ENCODE results near the gene CCR5.

CCR5 gene

DNA sequence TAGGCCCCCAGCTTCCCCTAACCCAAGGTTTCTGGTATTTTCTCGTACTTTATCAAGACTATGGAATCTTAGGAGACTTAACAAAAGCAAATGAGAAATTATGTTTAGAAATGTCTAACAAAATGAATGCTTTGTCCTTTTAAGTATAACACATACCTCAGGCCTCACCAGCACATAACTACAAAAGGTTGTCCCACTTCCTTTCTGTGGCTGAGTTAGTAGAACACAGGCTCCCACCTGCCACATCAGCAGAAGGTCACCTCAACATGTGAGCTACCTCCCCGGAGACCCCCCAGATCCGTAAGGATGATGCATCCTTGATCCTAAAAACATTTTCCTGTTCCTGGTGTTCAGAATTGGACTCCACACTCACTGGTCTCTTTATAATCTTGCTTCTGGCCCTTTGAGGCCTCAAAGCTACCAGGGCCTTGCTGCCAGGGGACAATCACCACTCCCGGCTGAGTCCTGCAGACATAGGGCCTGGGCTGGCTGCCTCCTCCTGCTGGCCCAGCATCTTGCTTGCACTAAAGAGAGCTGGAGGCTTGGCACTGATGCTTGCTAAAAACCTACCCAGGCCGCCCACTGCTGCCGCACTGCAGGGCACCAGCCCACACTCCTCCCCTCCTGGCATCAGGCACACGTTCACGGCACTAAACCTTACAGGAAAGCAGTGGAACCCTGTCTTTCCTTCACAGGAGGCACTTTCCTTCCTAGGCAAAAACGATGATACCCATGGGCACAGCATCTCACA is 39.2 kb downstream of the CCR5 start:
- DNase-seq = no peak

DNA sequence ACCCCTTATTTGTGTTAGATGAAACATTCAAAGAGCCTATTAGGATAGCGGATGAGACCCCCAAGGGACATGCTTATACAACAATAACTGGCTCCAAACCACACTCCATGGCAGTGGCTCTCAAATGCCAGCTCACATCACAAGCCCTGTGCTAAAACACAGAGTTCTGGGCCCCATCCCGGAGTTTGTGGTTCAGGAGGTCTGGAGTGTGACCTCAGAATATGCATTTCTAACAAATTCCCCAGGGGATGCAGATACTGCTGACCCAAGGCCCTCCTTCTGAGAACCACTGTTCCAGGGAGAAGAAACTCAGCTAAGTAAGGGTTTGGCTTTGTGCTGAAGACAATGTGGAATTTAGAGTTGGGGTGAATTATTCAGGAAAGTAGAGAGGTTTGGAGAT is 39.9 kb downstream of the CCR5 start:
- DNase-seq = no peak

GRCh38 chr3:46411271-46411670 is 40.5 kb downstream of the CCR5 start:
- DNase-seq = no peak

DNA sequence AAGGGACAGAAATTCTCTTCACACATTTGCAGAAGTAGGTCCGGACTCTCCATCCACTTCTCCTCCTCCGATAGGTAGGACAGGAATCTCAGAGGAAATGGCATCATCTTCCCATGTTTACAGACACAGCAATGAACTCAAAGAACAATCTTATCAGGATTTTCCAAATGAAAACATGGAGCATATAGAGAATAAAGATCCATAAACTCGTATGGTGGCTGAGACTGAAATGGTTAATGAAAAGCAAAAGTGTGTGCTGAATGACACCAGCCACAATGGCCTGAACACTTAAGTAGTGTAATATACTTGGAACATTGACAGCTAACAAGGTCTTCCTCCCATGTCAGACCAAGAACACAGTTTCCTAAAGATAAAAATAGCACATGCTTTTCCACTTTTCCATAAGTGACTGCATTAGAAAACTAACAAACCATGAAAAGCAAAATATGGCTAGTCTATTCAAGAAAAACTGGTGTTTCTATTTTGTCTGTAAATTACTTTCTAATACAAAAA is 42.1 kb downstream of the CCR5 start:
- no peak for DNase-seq

DNA sequence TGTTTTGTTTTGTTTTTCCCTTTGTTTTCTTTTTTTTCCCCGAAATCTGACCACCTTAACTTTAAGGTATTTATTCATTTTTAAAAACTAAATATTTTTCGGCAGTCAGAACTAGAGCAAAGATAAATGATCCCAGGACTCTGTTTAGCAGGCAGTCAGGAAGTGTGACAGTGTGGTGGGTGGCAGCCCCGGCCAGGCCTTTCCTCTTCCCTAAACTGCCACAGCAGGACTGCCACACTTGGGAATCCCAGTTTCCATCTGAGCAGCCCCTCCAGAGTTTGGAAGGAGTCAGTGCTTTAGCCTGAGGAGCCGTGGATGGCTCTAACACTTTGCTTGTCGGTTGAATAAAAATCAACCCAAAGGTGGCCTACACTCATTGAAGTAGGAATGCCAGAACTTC is 43.2 kb downstream of the CCR5 start:
- no peak for DNase-seq

GRCh38 chr3:46414739-46415138 is 44.0 kb downstream of the CCR5 start:
- DNase-seq = no peak

- no peak for DNase-seq
Measured at GRCh38 chr3:46416125-46416810, 45.5 kb downstream of the CCR5 start.

- DNase-seq = no peak
Measured at GRCh38 chr3:46416811-46417510, 46.2 kb downstream of the CCR5 start.

- no peak for DNase-seq
Measured at GRCh38 chr3:46417841-46418611, 47.3 kb downstream of the CCR5 start.

DNA sequence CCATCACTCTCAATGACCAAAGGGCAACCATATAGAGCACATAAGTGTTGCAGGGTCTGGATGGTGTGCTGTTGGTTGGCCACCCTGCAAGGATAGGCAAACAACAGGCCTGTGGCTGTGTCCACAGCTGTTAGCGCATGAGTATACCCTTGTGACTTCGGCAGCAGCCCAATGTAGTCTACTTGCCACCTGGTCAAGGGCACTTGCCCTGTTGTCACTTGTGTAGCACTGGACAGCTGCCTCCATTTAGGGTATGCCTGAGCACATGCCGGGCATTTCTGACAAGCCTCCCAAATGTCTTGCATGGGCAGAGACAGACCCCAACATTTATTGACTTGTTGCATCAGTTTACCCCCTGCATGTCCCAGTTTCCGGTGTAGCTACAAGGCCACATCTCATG is 49.1 kb downstream of the CCR5 start:
- no peak for DNase-seq

DNA sequence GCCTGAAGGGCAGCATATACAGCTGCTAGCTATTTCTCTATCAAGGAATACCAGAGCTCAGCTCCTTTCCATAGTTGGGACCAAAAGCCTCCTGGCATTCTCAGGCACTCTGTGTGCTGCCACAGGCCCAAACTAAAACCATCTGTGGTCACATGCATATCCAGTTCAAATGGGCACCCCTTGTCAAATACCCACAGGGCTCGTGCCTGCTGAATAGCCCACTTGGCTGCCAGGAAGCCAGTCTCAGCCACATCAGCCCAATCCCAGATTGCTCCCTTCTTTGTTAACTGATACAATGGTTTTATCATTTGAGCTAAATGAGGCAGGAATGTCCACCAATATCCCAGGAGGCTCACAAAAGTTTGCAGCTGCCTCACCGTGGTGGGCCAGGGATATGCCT is 50.2 kb downstream of the CCR5 start:
- DNase-seq = no peak

DNA sequence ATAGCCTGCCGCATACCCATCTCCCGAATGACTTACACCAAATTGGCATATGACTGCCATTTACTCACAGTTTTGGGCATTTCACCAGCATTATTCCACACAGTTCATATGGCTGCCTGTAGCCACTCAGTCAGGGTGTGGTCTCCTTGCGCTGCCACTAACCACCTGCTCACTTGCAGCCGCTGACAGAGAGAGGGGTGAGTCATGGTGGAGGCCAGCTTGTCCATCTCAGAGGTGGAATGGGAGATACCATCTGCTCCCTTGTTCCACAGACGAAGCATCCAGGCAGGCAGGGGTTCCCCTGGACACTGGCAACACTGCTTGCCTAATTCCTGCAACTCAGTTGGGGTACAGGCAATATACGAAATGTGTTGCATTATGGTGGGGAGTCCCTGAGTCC is 51.9 kb downstream of the CCR5 start:
- DNase-seq = no peak

DNA sequence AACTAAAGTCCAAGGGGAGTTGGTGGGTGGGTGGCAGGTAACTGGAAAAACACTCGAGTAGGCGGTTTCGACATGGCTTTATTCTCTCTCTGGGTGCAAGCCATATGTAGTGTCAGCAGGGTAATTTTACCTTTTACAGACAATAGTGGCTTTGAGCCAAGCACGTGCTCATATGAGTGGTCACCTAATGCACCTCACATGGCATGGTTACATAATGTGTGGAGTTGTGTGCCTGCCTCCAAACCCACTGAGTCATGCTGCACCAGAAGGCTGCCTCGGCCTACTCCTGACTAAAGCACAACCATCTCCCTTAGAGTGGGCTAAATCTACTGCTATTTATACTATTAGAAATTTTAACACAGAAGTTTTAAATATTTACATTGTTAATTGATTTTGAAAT is 52.8 kb downstream of the CCR5 start:
- no peak for DNase-seq

Measured in CD4-positive, alpha-beta T cell treated with Interleukin-17A for 4 hours (primary cell).